Suprapubic skin (tissue), 4 donors: ENCODE results near the gene ADAMTS9.

ENCODE experiments used
- CTCF ChIP-seq, 2 donors: fragments of 200-600 bp in 1 of 2; fragments of 450-650 bp in 1 of 2; sonication (generic) in 1 of 2; IDR thresholded peaks; one replicate each; pipeline ENCODE4 v1.5.1; 2016 to 2019; ENCODE audit warnings: antibody characterized with exemption in 2 of 2, mild to moderate bottlenecking in 1 of 2, moderate library complexity in 1 of 2
- EP300 ChIP-seq: sonication (generic); formaldehyde crosslinking; IDR thresholded peaks from one replicate; pipeline ENCODE4 v1.6.1; 2017; ENCODE audit warnings: antibody characterized with exemption
- POLR2A ChIP-seq, 2 donors: fragments of 450-650 bp; IDR thresholded peaks; one replicate each; pipeline ENCODE4 v1.6.1; 2017; ENCODE audit warnings: antibody characterized with exemption in 2 of 2, mild to moderate bottlenecking in 2 of 2, moderate library complexity in 2 of 2
- POLR2AphosphoS5 ChIP-seq, 3 donors: sonication (generic); formaldehyde crosslinking; IDR thresholded peaks; one replicate each; pipeline ENCODE4 v1.6.1; 2017; ENCODE audit warnings: antibody characterized with exemption in 3 of 3

GRCh38 chr3:64655160-64655559, 32.6 kb downstream of the ADAMTS9 start:
- no peak for TF ChIP-seq POLR2A (IDR thresholded peaks at IDR 0.05)
- TF ChIP-seq CTCF (IDR thresholded peaks at IDR 0.05) = no peak
- TF ChIP-seq POLR2AphosphoS5 (IDR thresholded peaks at IDR 0.05) = no peak
- TF ChIP-seq EP300 = no peak
